ENCODE measurements around the gene PSMD9. TPM values are rescaled to one million over a fixed set of nuclear protein-coding genes. Genes with fewer than 3 reads are reported as not detected.
"Not testable (repeated sequence)": the region's sequence is repeated elsewhere in the genome, so short reads cannot be mapped to it uniquely, and the experiment has no call there.

PSMD9 gene
- total and polyA plus RNA-seq, 10 donors, result 29.6 to 62.6 (median 46.6) TPM

GRCh38 chr12:121843236-121843982 is 45.2 kb upstream of the PSMD9 start:
- WGBS, 5 donors, result 84 to 88% (median 85%) methylated on average over 13 of the region's 13 CpGs

GRCh38 chr12:121845701-121846100 is 42.9 kb upstream of the PSMD9 start:
- intact Hi-C loops (cut with DNase I; ENCODE audit: low total_unique reads), result no loop called here
- no peak for DNase-seq
- Histone ChIP-seq H3K4me1 (peaks cover 0 to 7% (median 0%) of the 10 kb centered on the region in 6 donors), H3K27me3 (replicated peaks in 1 of 7) (no peaks in the 10 kb centered on the region), H3K9me3 (no peaks in the 10 kb centered on the region), H3K27ac (no peak overlapping the region), H3K4me3 (no peak overlapping the region), H3K36me3 (no peaks in the 10 kb centered on the region)
- TF ChIP-seq POLR2A (IDR thresholded peaks at IDR 0.05) (no peak), POLR2AphosphoS5 (IDR thresholded peaks at IDR 0.05) (no peak)
- TF ChIP-seq, protein P1, sequence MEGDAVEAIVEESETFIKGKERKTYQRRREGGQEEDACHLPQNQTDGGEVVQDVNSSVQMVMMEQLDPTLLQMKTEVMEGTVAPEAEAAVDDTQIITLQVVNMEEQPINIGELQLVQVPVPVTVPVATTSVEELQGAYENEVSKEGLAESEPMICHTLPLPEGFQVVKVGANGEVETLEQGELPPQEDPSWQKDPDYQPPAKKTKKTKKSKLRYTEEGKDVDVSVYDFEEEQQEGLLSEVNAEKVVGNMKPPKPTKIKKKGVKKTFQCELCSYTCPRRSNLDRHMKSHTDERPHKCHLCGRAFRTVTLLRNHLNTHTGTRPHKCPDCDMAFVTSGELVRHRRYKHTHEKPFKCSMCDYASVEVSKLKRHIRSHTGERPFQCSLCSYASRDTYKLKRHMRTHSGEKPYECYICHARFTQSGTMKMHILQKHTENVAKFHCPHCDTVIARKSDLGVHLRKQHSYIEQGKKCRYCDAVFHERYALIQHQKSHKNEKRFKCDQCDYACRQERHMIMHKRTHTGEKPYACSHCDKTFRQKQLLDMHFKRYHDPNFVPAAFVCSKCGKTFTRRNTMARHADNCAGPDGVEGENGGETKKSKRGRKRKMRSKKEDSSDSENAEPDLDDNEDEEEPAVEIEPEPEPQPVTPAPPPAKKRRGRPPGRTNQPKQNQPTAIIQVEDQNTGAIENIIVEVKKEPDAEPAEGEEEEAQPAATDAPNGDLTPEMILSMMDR (IDR thresholded peaks at IDR 0.05 in 8 of 11, conservative IDR thresholded peaks at IDR 0.05 in 3 of 11), result no peak
- WGBS, 5 donors, result 72 to 95% (median 81%) methylated on average over 1 of the region's 1 CpG

More at GRCh38 chr12:121843236-121843982, 45.2 kb upstream of the PSMD9 start:
- H3K4me1 ChIP-seq, result peaks cover 4 to 18% (median 11%) of the 10 kb centered on the region in 6 donors
- TF ChIP-seq, protein P1 (IDR thresholded peaks at IDR 0.05 in 8 of 11, conservative IDR thresholded peaks at IDR 0.05 in 3 of 11), result no peak
- TF ChIP-seq POLR2AphosphoS5 (IDR thresholded peaks at IDR 0.05) (no peak), POLR2A (IDR thresholded peaks at IDR 0.05) (no peak)
- H3K4me3 ChIP-seq, result no peak overlapping the region
- DNase-seq, result no peak
- no peaks in the 10 kb centered on the region for H3K9me3 ChIP-seq
- no peaks in the 10 kb centered on the region for H3K36me3 ChIP-seq
- no peaks in the 10 kb centered on the region for H3K27me3 ChIP-seq (replicated peaks in 1 of 7)
- H3K27ac ChIP-seq, result no peak overlapping the region
- intact Hi-C loops (cut with DNase I; ENCODE audit: low total_unique reads), result no loop called here

GRCh38 chr12:121849211-121849610 is 39.4 kb upstream of the PSMD9 start:
- Histone ChIP-seq H3K27me3 (replicated peaks in 1 of 7) (no peaks in the 10 kb centered on the region), H3K36me3 (no peaks in the 10 kb centered on the region), H3K27ac (peak overlapping the region in 1 of 8 donors; percentile 65), H3K9me3 (no peaks in the 10 kb centered on the region), H3K4me1 (peaks cover 0 to 7% (median 0%) of the 10 kb centered on the region in 6 donors), H3K4me3 (no peak overlapping the region)
- intact Hi-C loops (cut with DNase I; ENCODE audit: low total_unique reads), result no loop called here
- WGBS, 5 donors, result 94 to 97% (median 96%) methylated on average over 5 to 6 of the region's 6 CpGs
- no peak for DNase-seq
- TF ChIP-seq, protein P1 (IDR thresholded peaks at IDR 0.05 in 8 of 11, conservative IDR thresholded peaks at IDR 0.05 in 3 of 11), result no peak
- TF ChIP-seq POLR2A (IDR thresholded peaks at IDR 0.05), result no peak
- no peak for TF ChIP-seq POLR2AphosphoS5 (IDR thresholded peaks at IDR 0.05)

GRCh38 chr12:121849665-121850064 is 38.9 kb upstream of the PSMD9 start:
- Histone ChIP-seq H3K4me1 (peaks cover 0 to 7% (median 0%) of the 10 kb centered on the region in 6 donors), H3K9me3 (no peaks in the 10 kb centered on the region), H3K27me3 (replicated peaks in 1 of 7) (no peaks in the 10 kb centered on the region), H3K4me3 (no peak overlapping the region), H3K36me3 (no peaks in the 10 kb centered on the region), H3K27ac (peak overlapping the region in 1 of 8 donors; percentile 65)
- TF ChIP-seq POLR2AphosphoS5 (IDR thresholded peaks at IDR 0.05), result no peak
- TF ChIP-seq POLR2A (IDR thresholded peaks at IDR 0.05), result no peak
- 60 to 81% (median 69%) methylated on average over 13 of the region's 13 CpGs for WGBS, 5 donors
- DNase-seq, result no peak
- intact Hi-C loops (cut with DNase I; ENCODE audit: low total_unique reads), result no loop called here

GRCh38 chr12:121852392-121852791 is 36.2 kb upstream of the PSMD9 start:
- intact Hi-C loops (cut with DNase I; ENCODE audit: low total_unique reads); H3K27me3 ChIP-seq (replicated peaks in 1 of 7); H3K27ac ChIP-seq; H3K4me3 ChIP-seq; H3K36me3 ChIP-seq; H3K9me3 ChIP-seq; DNase-seq: not testable (repeated sequence)
- 52 to 79% (median 66%) methylated on average over 3 of the region's 3 CpGs for WGBS, 5 donors
- H3K4me1 ChIP-seq, result peaks cover 0 to 26% (median under 1%) of the 10 kb centered on the region in 6 donors
